T1000 (cell line): ENCODE results near the gene SPIRE1.
"Not testable (repeated sequence)": the region's sequence is repeated elsewhere in the genome, so short reads cannot be mapped to it uniquely, and the experiment has no call there.

Source experiments
- DNase-seq: peaks from one replicate; lab custom pipeline; 2025; ENCODE audit warnings: mixed read lengths; lab: John Stamatoyannopoulos, UW

The SPIRE1 gene

DNA sequence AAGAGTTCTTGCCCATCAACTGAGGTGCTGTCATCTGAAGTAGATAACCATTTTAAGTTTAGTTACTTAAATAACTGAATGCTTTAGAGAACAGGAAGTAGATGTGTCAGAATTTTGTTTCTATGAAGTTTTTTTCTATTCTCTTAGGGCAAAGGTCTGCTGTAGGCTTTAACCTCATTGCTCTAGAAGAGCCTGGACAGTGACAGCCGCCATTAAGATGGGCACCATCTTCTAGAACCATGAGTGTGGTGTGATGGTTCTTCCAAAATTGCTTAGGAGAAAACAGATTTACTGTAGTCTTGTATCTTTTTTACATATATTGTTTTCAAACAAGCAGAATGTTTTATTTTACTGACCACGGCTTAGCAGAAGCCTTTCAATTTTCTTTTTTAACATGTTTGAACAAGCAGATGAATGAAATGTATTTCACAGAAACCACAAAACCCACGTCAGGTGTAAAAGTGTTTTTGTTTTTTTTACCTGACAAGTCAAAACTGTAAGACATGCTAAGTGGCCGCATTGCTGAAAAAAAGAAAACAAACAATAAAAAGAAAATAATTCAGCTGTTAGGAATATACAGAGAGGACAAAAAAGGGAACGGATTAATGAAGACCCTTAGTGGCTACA lies 172.3 kb downstream of the SPIRE1 start:
- no peak for DNase-seq

DNA sequence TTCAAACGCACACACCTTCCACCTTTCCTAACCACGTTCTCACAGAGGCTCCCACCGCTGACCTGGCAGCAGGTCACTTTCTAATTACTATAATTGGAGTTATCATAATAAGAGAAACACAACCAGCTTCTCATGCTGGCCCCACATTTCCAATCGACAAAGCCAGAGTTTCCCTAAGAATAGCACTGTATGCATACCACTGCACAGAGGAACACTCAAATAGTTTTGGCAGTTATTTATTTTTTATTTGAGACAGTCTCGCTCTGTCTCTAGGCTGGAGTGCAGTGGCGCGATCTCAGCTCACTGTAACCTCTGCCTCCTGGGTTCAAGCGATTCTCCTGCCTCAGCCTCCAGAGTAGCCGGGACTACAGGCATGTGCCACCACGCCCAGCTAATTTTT lies 176.0 kb downstream of the SPIRE1 start:
- DNase-seq = not testable (repeated sequence)

DNA sequence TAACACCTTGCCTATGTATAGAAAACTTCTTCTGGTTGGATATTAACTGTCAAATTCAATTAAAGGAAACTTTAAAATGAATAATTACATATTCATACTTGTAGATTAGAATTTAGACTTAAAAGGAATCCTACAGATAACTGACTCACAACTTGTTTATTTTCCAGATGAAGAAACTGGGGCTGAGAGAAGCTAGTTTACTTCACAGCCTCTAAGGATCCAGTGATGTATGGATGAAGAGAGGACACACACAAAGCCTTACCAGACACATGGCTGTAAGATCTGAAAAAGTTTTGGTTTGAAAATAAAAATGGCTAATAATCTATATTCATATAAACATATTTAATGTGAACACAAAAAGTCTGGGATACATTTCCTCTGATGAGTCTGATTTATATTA lies 177.9 kb downstream of the SPIRE1 start:
- DNase-seq = no peak

DNA sequence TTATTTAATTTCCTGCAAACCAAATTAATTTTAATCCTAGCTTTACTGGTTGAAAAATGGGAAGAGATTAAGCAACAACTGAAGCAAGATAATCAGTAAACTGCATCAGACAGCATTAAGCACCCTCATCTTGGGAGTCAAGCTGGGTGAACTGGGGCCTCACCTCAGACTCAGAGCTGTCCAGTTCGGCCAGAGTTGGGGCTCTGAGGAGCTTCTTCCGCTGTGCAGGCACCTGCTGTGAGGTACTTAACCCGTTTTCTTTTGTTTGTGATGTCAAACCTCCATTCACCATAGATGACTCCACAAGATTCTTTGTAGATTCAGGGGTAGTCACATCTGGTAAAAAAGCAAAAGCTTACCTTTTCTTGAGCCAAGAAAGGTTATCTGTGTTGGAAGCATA lies 178.4 kb downstream of the SPIRE1 start:
- DNase-seq = no peak

DNA sequence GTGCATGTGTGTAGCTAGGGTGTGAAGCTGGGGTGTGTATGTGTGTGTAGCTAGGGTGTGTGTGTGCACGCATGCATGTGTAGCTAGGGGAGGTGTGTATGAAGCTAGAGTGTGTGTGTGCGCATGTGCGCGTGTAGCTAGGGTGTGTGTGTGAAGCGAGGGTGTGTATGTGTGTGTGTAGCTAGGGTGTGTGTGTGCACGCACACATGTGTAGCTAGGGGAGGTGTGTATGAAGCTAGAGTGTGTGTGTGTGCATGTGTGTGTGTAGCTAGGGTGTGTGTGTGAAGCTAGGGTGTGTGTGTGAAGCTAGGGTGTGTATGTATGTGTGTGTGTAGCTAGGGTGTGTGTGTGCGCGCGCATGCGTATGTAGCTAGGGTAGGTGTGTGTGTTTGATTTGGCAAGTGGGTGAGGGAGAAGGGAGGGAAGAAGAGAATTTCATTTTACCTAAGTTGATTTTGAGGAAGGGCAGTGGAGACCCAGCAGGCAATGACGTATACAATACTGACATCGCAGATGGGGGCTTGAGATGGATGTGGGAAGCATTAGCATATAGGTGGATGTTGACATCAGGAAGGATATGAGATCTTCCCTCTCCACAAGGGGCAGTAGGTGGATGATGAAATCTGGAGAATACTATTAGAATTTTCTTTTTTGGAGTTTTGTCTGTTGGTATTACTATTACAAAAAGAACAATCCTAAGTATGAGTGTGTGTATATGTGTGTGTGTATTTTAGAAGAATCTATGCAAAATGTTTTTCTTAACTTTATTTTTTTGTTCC lies 179.4 kb downstream of the SPIRE1 start:
- no peak for DNase-seq

DNA sequence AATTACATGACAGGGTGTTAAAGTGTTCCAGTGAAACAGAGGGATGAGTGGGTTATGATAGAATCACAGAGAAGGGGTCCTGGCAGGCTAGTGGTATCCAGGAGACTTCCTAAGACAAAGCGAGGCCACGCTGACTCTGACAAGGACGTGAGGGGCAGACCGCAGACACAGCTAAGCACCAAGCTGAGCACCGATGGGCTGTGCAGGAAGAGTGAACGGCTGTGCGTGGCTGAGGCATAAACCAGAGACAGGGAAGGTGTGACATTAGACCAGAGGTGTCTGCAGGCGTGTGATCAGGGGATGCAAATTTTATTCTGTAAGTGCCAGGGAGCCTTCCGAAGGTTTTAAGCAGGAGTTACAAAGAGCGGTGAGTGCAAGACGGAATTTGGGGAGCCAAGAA lies 180.3 kb downstream of the SPIRE1 start:
- no peak for DNase-seq

DNA sequence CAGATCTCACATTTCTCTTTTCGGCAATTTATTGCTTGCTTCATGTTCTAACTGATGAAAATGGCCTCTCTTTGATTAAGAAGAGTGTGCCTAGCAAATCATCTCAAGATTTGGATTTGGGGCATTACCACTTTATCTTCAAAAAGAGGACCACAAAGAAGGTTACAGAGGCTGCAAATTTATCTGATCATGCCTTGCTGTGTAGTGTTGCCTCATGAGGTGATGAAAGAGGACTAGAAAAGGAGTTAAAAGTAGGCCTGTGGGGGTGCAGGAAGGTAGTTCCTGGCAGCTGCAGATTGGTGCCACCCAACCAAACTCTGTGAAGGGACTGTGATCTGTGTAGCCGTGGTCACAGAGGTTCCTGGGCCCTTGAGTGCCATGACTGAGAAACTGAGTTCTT lies 181.0 kb downstream of the SPIRE1 start:
- DNase-seq = no peak

DNA sequence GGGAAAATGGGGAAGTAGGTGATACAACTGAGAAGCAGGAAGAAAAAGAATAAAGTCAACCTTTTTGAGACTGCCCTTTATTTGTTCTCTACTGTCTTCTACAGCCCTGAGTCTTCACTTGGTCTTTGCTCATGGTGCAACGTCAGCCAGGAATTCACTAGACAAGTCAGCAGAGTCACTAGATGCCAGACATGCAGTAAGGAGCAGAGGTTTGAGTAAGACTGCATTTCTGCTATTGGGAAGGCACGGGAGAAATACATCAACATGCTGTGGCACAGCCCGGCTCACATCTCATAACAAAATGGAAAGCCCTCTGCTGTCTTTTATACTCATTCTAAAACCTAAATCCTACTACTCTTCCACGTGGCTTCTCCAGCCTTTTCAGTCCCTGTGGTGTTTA lies 183.0 kb downstream of the SPIRE1 start:
- DNase-seq = no peak

DNA sequence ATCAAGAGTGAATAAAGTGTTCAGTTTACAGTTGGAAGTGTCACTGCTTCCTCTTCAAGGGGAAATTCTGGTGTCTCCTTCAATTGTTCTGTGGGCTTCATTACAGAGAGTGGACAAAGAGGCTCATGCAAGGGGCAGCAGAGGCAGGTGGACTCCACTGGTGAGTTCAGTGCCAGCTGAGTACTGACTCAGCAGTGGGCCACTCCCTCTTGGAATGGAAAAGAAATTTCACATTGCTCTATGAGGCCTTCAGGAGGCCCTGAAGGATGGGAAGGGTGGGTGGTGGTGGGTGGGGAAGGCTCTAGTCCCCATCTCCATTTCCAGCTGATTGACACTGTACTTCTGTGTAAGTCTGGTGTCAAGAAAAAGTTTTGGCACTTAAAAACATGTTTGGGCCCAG lies 183.8 kb downstream of the SPIRE1 start:
- DNase-seq = no peak

DNA sequence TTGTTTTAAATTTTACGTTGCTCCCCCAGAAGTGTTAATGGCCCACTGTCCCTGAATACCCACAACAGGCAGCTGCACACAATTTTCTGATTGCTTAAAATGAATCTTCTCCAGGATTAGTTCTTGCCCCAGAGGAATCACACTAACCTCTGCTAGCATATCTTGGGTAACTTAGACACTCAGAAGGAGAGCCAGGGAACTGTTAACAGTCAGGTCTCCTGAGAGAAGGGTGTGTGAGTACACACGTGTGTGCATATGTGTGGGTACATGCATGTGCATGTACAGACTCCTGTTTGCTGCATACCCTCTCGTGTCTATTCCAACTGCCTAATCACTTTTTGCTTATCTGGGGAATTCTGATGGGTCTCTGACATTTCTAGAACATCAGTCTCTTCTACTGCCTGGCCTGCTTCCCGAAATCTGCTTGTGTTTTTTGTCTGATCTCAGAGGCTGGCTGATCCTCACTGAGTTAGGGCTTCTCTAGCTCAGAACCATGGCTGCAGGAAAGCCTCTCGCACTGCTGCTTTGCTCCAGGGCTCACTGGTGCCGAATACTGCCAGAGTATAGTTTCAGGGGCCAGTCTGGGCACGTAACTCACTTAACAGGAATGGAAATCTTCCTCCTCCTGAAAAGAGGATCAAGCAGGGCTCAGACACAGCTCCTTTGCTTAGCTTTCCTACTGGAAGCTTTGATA lies 187.4 kb downstream of the SPIRE1 start:
- DNase-seq = no peak

DNA sequence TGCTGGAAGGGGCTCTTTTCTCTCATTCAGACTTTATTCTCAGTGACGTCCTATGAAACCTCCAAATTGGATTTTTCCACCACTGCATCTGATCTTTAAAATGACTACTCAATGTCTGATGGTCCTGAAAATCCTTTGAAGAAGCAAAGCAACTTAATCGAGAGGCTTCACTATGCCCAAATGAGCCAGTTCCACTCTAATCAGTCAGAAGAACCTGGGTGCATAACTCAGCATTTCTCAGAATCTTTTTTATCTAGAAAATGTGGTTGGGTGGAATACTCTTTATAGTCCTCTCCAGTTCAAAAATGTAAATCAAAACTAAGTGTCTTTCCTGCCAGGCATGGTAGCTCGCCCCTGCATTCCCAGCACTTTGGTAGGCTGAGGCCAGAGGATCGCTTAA lies 189.5 kb downstream of the SPIRE1 start:
- DNase-seq = no peak

DNA sequence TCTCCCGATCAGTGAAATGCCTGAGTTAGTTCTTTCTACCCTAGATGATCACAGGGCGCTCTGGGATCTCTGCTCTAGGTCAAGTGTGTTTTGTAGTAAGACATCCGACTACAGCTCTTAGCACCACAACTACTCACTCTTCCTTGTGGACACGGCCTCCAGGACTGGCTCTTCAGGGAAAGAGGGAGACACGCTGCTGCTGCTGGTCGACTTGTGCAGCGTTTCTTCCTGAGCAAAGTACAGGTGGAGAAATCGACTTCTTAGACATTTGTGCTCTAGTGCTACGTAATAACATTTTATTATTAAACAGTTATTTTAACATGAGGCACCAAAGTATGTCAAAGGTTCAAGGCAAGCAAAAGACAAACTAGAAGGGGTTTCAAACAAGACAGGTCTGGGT lies 193.2 kb downstream of the SPIRE1 start:
- no peak for DNase-seq

DNA sequence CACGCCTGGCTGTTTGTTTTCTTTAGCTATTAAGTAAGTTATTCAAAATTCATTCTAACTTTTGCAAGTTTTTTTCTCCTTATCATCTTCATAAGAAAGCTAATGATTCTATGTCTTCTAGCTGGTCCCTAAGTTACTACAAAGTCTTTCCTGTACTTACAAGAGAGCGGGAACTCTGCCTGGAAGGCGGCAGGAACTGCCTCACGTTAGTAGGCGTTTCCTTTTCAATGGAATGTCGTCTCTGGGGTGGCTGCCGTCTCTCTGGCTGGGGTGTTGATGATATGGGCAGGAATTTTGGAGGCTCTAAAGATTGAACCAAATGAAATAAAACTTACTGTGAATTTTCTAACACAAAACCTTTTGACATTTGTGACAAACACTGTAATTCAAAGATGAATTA lies 194.7 kb downstream of the SPIRE1 start:
- no peak for DNase-seq

DNA sequence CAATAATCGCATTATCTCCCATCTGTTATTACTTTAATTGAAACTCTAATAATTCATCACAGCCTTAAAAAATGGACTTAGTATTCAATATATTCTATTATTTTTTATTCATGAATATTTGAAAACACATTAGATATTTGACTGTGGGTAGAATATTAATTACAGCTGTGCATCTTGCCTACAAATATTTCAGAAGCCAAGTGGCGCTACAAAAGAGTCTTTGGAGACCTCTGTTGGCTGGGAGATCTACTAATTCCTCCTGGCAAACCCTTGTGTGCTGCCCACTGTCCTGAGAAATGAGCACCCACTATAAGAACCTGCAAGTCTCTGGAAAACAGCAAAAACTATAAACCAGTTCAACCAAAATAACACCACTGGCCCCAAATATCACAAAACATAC lies 195.7 kb downstream of the SPIRE1 start:
- DNase-seq = no peak

DNA sequence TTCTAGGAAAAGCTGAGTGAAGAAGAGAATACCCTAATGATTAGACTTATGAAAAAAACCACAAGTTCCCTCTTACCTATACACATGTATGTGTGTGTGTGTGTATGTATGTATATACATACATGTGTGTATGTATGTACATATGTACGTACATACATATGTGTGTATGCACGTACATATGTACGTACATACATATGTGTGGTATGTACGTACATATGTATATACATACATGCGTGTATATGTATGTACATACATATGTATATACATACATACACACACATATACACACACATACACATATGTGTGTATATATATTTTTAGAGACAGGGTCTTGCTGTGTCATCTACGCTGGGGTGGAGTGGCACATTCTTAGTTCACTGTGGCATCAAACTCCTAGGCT lies 196.6 kb downstream of the SPIRE1 start:
- DNase-seq = no peak

DNA sequence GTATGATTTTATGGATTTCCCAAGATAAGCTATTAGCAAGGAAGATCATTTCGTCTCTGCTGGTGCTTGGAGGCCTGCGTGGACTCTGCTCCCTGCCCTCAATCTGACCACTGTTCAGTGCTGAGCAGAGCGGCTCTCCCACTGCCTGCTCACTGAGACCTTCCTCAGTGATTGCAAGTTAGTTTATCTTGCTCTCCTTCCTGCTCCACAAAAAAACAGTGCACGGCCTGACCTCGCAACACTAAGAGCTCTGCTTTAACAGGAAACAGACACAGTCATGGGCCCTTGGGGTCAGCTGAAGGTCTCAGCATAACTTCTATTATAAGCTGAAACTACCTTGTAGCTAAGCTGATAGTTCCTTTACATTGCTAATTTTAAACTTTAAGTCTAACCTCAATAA lies 197.0 kb downstream of the SPIRE1 start:
- DNase-seq = no peak

DNA sequence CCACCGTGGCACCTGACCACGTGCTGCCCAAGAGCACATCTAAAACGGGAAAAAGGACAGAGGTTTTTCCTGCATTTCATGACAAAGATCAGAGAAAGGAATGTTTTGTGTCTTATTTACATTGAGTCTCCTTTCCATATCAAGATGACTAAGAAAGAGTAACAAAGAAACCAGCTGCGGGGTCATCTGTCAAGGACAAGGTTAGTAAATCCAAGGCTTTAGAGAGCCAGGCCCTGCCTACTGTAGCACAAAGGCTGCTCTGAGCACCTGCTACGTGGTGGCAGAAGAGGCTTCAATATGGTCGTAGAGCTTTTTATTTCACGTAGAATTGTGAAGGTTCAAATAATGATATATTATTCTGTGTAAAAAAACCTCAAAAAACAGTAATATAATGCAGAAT lies 199.1 kb downstream of the SPIRE1 start:
- DNase-seq = no peak

DNA sequence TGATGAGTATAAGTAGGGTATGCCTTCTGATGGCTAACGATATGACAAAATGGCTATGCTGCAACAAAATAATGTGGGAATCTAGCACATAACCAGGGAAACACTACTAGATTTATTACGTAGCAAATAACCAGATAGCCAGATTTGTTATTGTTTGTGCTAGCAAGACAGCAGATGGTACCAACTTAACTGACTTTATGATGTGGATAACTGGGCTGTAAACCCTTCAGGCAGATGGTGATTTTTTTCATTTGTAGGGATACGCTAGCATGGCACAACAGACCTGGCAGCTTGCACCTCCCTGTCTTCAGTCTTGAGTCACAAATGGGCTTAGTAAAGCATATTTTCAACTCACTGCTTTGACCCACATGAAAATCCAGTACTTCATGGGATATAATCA lies 201.5 kb downstream of the SPIRE1 start:
- no peak for DNase-seq

DNA sequence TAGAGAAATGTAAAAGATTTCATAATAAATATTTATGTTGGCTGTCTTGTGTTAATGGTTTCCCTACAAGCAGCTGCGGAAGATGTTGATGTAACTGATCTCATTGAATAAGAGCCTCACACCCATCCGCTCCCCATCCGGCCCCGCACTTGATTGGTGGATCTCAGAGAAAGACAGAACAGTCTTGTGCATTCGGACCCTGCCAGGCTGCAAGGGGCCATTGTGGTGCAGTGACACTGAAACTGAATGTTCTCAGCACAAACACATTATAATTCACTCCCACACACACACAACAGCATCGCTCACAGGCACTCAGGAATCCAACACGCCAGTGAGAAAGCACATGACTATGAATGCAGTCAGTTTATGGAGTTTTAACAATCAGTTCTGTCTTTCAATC lies 202.4 kb downstream of the SPIRE1 start:
- no peak for DNase-seq

DNA sequence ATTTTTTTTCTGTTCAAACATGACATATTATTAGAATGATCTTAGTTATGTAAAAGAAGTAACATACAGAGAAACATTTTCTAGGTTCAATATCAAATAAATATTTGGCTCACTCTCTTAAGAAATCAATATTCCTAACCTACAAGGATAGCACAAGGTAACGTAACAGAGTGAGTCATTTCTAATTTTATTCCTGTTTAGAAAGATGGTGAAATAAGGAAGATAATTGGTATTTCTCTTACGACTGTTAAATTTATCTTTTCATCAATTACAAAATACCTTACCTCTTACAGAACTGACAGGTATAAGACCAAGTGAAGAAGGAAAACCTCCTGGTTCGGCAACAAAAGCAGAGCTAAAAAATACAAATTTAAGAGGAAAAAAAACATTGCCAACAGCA lies 205.1 kb downstream of the SPIRE1 start:
- DNase-seq = no peak

DNA sequence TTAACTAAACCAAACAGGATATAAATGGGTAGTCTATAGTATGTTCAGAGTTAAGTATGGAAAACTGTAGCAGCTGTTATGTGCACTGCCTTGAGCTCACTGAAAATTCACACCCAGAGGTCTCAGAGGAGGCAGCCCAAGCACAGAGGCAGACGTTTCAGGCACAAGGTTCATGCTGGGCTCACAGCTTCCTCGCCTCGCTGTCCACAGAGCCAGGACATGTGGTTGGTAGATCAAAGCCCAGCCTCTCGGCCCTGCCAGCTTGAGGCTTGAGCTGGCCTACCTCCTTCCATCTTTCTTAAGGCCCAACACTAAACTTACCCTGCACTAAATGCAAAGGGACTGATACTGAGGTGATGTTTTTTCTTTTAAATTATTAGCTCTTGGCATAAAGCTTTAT lies 206.5 kb downstream of the SPIRE1 start:
- no peak for DNase-seq

DNA sequence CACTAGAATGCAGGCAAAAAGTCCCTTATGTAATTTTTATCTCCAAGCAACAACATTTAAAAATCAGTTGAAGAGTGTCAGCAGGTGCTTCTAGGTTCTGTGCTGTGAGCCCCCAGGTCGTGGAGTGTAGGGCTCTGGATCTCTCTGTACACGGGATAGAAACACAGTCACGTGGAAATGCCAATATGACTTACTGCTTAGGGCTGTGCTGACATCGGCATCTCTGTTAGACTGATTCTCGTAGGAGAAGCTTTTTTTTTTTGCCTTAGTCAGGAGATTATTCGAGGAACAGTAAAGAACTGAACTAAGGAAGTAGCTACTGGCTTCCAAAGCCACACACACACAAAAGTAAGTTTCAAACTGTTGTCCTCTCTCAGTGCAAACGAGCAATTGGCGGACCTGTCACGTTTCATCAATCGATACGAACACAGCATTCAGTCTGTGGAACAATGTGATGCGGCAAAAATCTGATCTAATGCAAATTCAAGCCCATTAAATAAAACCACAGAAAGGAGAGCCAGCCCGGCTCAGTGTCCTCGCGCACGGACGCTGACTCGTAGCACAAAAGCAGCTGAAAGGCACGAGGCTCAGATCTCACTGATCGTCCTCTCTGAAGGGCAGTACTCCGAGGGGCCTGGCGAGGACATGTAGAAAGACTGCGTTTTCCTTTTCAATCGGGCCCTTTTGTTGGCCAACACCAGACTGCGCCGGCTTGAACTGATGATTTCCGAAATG lies 208.7 kb downstream of the SPIRE1 start:
- no peak for DNase-seq

DNA sequence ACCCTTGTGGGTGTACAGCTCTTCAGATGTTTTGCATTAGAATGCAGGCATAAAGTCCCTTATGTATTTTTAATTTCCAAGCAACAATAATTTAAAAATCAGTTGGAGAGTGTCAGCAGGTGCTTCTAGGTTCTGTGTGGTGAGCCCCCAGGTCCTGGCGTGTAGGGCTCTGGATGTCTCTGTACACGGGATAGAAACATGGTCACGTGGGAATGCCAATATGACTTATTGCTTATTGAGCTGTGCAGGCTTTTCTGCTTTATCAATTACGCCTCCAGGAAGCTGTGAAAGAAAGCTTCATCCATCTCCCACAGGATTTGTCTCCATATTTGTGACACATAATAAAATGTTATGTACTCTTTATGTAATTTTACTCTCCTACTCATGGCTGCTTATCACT lies 212.4 kb downstream of the SPIRE1 start:
- DNase-seq = no peak
